Natural killer cell treated with Interleukin-12 subunit alpha and Interleukin-12 subunit beta and Interleukin-15 and Interleukin-18, amount 100 ng/mL, for 72 hours (primary cell): ENCODE measurements around the gene SRCAP. TPM values are rescaled to one million over a fixed set of nuclear protein-coding genes. Genes with fewer than 3 reads are reported as not detected.

ENCODE experiments used
- ATAC-seq, 2 donors: fragments of 150-1000 bp; cut with Tn5 transposase in 1 of 2; sonication (Bioruptor Pico), chemical (Tn5 transposase) in 1 of 2; 2 replicates each; pipeline ENCODE4 v1.10.0; 2021
- DNase-seq: peaks from one replicate; pipeline ENCODE4 v3.0.0; 2022; ENCODE audit warnings: low spot score
- H3K27ac Mint-ChIP-seq, 2 donors: 1 replicate in 1 of 2; 2 replicates in 1 of 2; pipeline ENCODE4 v1.8.0; 2022; ENCODE audit warnings: mixed read lengths in 2 of 2, mild to moderate bottlenecking in 1 of 2, moderate library complexity in 1 of 2
- H3K27me3 Mint-ChIP-seq, 2 donors: 1 replicate in 1 of 2; 2 replicates in 1 of 2; pipeline ENCODE4 v1.8.0; 2022; ENCODE audit warnings: mixed read lengths in 2 of 2
- H3K36me3 Mint-ChIP-seq: one replicate; pipeline ENCODE4 v1.8.0; 2022; ENCODE audit warnings: mixed read lengths
- H3K4me1 Mint-ChIP-seq, 2 donors: 1 replicate in 1 of 2; 2 replicates in 1 of 2; pipeline ENCODE4 v1.8.0; 2022; ENCODE audit warnings: low read depth in 2 of 2, mixed read lengths in 2 of 2, mild to moderate bottlenecking in 1 of 2
- H3K4me3 Mint-ChIP-seq: one replicate; pipeline ENCODE4 v1.8.0; 2022; ENCODE audit warnings: mixed read lengths
- H3K9me3 Mint-ChIP-seq: 2 replicates; pipeline ENCODE4 v1.8.0; 2022; ENCODE audit warnings: mixed read lengths
- total RNA-seq, 2 donors: library from RNA; stranded (reverse); gene quantifications; one replicate each; pipeline ENCODE4 v1.2.3, GENCODE V29; 2022

Gene SRCAP
- total RNA-seq, 2 donors from 2014 or later: 90.8 to 121 TPM

DNA sequence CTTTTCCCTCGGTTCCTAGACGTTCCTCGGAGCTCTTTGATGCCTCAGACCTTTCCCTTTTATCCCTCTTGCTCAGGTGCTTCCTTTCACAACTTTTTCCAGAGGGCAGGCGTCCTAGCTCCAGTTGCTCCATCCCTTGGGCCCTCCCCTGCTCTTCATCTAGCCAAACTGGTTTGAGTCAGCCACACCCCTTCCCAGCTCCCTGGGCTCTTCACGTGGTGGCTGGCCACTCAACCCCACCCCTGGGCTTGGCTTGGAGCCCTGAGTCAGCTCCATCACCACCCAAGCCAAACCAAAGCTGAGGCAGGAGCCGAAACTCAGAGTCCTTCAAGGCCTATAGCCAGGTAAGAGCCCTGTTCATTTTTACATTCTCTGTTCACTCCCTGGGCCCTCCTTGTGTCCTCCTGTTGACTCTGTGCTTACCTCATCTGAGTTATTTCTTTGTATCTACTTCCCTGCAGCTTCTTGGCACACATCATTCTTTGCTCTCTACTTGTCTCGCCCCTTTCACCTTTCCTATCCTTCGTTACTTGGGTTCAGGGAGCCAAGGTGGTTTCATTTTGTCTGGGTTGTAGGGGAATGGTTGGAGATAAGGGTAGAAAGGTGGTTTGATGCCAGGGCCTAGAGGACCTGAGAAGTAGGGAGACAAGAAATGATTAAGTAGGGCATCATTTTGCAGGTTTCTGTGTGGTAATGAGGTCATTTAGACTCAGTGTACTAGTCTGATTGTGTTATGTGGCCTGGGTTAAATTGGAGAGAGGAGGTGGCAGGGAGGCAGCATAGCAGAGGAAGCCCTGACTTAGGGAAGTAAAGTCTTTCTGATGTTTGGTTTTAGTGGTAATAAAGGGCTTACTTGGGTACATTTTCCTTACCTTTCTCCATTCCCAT is 41.6 kb downstream of the SRCAP start:
- peak overlapping the region; percentile 17 to 68 for H3K27ac Mint-ChIP-seq
- DNase-seq (no peak), ATAC-seq (no peak)
- H3K4me1 Mint-ChIP-seq: peaks cover 9 to 24% of the 10 kb centered on the region in 2 donors
- H3K4me3 Mint-ChIP-seq: no peak overlapping the region
- no peaks in the 10 kb centered on the region for H3K27me3 Mint-ChIP-seq
- H3K9me3 Mint-ChIP-seq: no peaks in the 10 kb centered on the region
- peaks cover 30% of the 10 kb centered on the region for H3K36me3 Mint-ChIP-seq

DNA sequence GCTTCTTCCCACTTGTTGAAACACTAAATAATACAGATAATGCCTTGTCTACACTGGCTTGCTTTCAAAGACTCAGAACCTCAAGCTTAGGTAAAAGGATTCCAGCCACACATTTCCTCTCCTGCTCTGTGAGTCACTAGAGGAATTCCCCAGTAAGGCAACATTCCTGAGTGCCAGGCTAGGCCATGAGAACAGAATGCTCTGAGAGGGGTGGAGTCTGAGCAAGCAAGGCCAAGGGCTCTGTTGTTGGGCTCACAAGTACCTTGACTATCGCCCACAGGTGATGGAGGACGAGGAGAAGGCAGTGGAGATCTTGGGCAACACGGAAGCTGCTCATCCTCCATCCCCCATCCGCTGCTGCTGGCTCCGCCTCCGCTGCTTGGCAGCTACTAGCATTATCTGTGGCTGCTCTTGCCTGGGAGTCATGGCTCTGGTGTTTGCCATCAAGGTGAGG is 42.5 kb downstream of the SRCAP start:
- DNase-seq (no peak), ATAC-seq (no peak)
- no peaks in the 10 kb centered on the region for H3K9me3 Mint-ChIP-seq
- no peaks in the 10 kb centered on the region for H3K27me3 Mint-ChIP-seq
- peaks cover 9 to 24% of the 10 kb centered on the region in 2 donors for H3K4me1 Mint-ChIP-seq
- H3K27ac Mint-ChIP-seq: peak overlapping the region; percentile 17 to 68
- no peak overlapping the region for H3K4me3 Mint-ChIP-seq
- peaks cover 26% of the 10 kb centered on the region for H3K36me3 Mint-ChIP-seq

DNA sequence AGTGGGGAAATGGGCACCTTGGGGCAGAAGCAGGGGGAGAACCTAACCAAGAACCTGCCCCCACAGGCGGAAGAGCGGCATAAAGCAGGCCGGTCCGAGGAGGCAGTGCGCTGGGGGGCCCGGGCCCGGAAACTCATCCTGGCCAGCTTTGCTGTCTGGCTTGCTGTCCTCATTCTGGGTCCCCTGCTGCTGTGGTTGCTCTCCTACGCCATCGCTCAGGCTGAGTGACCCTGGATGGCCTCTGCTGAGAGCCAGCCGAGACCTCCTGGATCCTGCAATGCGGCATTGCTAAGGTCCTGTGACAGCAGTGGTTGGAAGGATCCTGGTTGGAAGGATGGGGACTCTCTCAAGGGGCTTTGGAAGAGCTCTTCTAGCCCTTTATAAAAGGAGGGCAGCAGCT is 44.7 kb downstream of the SRCAP start:
- peaks cover 18% of the 10 kb centered on the region for H3K36me3 Mint-ChIP-seq
- H3K4me1 Mint-ChIP-seq: peaks cover 22 to 32% of the 10 kb centered on the region in 2 donors
- peak overlapping the region in 1 of 2 donors; percentile 69 for H3K27ac Mint-ChIP-seq
- no peaks in the 10 kb centered on the region for H3K27me3 Mint-ChIP-seq
- DNase-seq (no peak), ATAC-seq (no peak)
- H3K9me3 Mint-ChIP-seq: no peaks in the 10 kb centered on the region
- no peak overlapping the region for H3K4me3 Mint-ChIP-seq

DNA sequence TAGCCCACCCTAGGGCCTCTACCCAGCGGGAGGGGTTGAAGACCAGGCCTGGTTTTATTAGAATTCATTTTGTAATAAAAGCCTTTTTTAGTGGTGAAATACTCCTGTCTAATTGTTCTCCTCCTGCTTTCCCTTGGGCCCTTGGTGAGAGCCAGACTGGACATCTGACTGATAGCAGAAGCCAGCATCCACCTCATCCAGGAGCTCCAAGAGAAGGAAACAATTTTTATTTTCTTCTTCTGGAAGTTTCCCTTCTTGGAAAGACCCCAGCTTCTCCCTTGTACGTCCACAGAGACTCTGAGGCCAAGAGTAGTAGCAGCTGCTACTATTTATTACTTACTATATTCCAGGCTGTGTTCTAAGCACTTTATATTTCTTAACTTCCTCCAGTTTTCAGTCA is 45.2 kb downstream of the SRCAP start:
- Mint-ChIP-seq H3K4me3 (no peak overlapping the region), H3K9me3 (no peaks in the 10 kb centered on the region), H3K4me1 (peaks cover 27 to 36% of the 10 kb centered on the region in 2 donors), H3K36me3 (peaks cover 18% of the 10 kb centered on the region), H3K27ac (no peak overlapping the region), H3K27me3 (no peaks in the 10 kb centered on the region)
- no peak for DNase-seq
- no peak for ATAC-seq

DNA sequence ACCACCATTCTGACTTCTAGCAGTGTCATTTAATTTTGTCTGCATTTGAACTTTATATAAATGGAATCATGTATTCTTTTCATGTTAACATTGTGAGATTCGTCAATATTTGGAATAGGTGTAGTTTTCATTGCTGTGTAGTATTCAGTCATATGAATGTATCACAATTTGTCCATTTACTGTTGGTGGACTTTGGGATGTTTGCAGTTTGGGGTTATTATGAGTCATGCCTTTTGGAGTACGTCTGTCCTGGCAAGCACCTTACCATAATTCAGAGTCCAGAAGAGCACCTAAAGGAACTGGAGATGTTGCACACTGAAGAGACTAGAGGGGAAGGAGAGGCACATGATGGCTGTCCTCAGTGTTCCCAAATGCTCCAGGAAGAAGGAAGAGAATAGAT is 46.1 kb downstream of the SRCAP start:
- Mint-ChIP-seq H3K36me3 (peaks cover 18% of the 10 kb centered on the region), H3K9me3 (no peaks in the 10 kb centered on the region), H3K4me3 (no peak overlapping the region), H3K27me3 (no peaks in the 10 kb centered on the region), H3K4me1 (peaks cover 36 to 42% of the 10 kb centered on the region in 2 donors), H3K27ac (peak overlapping the region; percentile 2 to 3)
- DNase-seq (no peak), ATAC-seq (no peak)

DNA sequence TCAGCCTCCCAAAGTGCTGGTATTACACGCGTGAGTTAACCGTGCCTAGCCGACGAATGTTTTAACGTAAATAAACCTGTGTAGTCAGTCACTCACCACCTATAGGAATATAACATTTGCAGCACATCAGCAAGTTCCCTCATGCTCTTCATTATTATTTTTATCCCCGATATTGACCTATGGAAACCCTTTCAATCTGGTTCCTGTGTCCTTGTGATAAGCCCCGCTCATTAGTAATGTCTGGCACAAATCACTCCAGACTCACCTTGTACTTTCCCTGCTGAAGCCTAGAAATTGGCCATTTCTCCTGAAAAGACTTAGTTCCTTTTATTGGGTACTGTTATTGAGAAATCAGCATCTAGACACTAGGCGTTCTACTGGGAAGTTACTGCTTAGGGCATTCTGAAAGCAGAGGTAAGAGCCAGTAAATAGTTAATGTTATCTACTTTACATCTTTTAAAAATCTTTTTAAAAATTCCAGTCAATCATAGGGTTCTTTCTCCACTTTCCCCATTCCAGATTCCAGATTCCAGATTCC is 47.7 kb downstream of the SRCAP start:
- Mint-ChIP-seq H3K4me3 (no peak overlapping the region), H3K36me3 (peaks cover 16% of the 10 kb centered on the region), H3K27ac (peak overlapping the region; percentile 86 to 91), H3K4me1 (peaks cover 37 to 38% of the 10 kb centered on the region in 2 donors), H3K9me3 (no peaks in the 10 kb centered on the region), H3K27me3 (no peaks in the 10 kb centered on the region)
- ATAC-seq (no peak), DNase-seq (no peak)

DNA sequence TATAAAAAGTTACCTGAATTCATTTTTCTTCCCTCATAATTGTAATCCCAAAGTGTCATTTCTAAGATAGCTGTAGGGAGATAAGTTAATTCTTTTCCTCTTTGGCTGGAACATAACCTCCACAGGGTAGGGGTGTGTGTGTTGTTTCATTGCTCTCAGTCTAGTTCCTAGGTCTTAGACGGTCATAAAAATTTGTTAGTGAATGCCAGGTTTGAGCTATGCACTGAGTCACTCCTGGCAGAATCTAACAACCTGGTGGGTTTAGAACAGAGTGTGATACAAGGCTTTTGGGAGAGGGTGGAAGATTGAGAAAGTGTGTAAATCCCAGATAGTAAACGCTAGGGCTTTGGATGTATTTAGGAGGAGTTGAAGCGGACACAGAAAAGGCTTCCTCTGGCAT is 48.4 kb downstream of the SRCAP start:
- no peak for DNase-seq
- ATAC-seq: no peak
- peak overlapping the region; percentile 86 to 91 for H3K27ac Mint-ChIP-seq
- peaks cover 34 to 37% of the 10 kb centered on the region in 2 donors for H3K4me1 Mint-ChIP-seq
- no peaks in the 10 kb centered on the region for H3K9me3 Mint-ChIP-seq
- peaks cover 10% of the 10 kb centered on the region for H3K36me3 Mint-ChIP-seq
- H3K27me3 Mint-ChIP-seq: no peaks in the 10 kb centered on the region
- peak overlapping the region; percentile 93 for H3K4me3 Mint-ChIP-seq

DNA sequence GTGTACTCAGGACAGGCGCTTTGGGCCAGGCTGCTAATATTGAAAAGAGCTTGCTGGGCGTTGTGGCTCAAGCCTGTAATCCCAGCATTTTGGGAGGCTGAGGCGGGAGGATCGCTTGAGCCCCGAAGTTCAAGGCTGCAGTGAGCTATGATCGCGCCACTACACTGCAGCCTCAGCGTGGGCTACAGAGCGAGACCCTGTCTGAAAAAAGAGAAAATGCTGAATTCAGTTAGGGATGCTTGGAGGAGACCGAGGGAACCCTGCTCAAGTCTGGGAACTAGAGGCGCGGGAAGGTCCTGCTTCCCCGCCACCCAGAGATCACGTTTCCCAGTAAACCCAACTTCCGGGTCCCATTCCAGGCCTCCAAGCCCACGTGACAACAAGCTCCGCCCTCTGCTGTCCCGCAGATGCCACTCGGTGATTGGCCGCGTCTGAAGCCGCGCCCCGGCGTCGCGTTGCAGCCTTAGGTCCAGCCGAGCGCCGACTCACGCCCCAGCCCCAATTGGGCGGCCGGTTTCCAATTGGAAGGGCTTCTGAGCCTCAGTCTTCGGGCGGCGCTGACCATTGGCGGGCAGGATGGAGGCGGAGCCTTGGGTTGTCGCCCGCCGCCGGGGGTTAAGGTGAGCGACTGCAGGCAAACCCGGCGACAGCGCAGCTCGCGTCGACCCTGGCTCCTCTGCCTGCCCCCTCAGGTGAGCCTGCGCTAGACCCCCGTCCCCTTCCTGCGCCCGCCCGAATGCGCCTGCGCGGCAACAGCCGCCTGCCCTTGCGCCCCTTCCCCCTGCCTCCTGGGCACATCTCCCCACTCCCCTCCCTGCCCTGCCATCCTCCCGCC is 49.0 kb downstream of the SRCAP start, which contains the start of gene PHKG2:
TSS of gene PHKG2 (plus strand) at position 627 of the 835 bp plus-strand sequence. CDS start 396 bp downstream, outside the sequence.
- peak; percentile 99 for DNase-seq
- Mint-ChIP-seq H3K36me3 (peaks cover 10% of the 10 kb centered on the region), H3K9me3 (no peaks in the 10 kb centered on the region), H3K4me3 (peak within 1 kb of the TSS; percentile 93), H3K4me1 (peaks cover 34 to 37% of the 10 kb centered on the region in 2 donors), H3K27me3 (no peaks in the 10 kb centered on the region), H3K27ac (peak within 1 kb of the TSS; percentile 86 to 91)
- peak; percentile 99 for ATAC-seq

DNA sequence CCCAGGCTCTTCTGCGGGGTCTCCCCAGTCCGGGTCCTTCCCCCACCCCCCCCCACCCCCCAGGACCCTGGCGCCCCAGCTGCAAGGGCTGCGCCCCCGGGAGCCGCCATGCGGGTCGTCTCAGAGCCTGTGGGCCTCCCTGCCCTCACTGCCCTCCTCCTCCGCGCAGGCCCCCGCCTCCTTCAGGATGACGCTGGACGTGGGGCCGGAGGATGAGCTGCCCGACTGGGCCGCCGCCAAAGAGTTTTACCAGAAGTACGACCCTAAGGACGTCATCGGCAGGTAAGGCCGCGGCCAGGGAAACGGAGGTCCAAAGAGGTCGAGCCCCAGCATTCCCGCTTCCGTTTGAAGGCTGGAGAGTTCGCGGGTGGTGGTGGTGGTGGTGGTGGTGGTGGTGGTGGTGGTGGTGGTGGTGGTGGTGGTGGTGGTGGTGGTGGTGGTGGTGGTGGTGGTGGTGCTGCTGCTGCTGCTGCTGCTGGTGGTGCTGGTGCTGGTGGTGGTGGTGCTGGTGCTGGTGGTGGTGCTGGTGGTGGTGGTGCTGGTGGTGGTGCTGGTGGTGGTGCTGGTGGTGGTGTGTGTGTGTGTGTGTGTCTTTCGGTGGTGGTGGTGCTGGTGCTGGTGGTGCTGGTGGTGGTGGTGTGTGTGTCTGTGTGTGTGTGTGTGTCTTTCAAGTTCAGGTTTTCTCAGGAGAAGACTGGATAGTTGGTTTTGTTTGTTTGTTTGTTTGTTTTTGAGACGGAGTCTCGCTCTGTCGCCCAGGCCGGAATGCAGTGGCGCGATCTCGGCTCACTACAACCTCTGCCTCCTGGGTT is 49.9 kb downstream of the SRCAP start:
- H3K9me3 Mint-ChIP-seq: no peaks in the 10 kb centered on the region
- H3K27ac Mint-ChIP-seq: peak overlapping the region; percentile 86 to 91
- peaks cover 10% of the 10 kb centered on the region for H3K36me3 Mint-ChIP-seq
- H3K4me1 Mint-ChIP-seq: peaks cover 34 to 37% of the 10 kb centered on the region in 2 donors
- H3K4me3 Mint-ChIP-seq: peak overlapping the region; percentile 93
- DNase-seq: peak; percentile 74
- ATAC-seq: peak; percentile 61 to 67
- no peaks in the 10 kb centered on the region for H3K27me3 Mint-ChIP-seq

DNA sequence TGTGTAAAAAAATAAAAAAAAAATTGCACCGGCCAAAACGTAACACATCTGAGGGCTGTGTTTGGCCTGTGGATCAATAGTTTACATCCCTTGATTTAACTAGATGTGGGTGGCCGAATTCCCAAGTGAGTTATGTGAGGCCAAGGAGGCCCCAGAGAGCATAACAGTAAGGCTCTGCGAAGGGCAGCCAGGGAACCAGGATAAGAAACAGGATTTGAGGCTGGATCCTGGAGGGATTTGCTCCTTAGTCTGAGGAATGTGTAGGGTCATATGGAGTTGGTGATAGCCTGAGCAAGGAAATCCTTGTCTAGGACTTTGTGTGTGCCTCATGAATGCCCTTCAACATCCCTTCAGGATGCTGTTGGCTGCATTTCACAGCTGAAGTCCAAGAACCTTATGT is 51.2 kb downstream of the SRCAP start:
- Mint-ChIP-seq H3K27ac (peak overlapping the region; percentile 86 to 91), H3K4me1 (peaks cover 34 to 37% of the 10 kb centered on the region in 2 donors), H3K36me3 (peaks cover 6% of the 10 kb centered on the region), H3K9me3 (no peaks in the 10 kb centered on the region), H3K4me3 (no peak overlapping the region), H3K27me3 (no peaks in the 10 kb centered on the region)
- ATAC-seq (no peak), DNase-seq (no peak)

DNA sequence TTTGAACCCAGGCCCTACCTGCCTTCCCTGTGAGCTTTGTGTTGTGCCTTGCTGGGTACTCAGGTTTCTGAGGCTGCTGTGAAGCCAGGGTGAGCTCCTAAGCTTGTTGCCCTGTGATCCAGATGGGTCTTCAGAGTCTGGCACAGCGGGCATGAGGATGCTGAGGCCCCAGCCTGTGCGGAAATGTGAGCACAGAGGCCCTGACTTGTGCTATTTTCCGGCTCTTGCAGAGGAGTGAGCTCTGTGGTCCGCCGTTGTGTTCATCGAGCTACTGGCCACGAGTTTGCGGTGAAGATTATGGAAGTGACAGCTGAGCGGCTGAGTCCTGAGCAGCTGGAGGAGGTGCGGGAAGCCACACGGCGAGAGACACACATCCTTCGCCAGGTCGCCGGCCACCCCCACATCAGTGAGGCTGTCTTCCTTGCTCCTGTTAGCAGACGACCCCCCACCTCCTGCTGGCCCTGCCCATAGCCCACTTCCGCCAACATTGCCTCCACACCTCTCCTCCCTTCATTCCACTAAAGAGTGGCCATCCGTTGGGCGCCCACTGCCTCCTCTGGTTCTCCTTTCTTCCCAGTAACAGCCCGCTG is 52.0 kb downstream of the SRCAP start:
- DNase-seq: no peak
- Mint-ChIP-seq H3K36me3 (peaks cover 5% of the 10 kb centered on the region), H3K27ac (peak overlapping the region in 1 of 2 donors; percentile 91), H3K4me1 (peaks cover 34 to 37% of the 10 kb centered on the region in 2 donors), H3K27me3 (no peaks in the 10 kb centered on the region), H3K4me3 (no peak overlapping the region), H3K9me3 (no peaks in the 10 kb centered on the region)
- ATAC-seq: no peak

DNA sequence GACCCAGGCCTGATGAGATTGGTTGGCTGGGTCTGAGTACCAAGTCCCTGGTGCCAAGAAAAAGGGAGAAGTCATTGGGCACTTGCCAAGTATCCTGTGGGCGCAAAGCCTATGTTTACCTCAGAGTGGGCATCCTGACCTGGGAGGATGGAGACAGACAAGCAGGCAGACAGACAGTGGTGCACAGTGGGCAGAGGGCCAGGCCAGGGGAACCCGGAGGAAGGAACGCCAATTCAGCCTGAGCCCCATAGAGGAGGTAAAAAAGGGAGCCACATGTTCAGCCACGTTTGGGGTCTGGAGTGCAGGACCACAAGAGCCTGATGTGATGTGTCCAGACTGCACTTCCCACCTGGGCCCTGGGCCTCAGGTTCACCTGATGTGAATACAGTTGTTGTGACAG is 54.6 kb downstream of the SRCAP start:
- Mint-ChIP-seq H3K4me3 (no peak overlapping the region), H3K9me3 (no peaks in the 10 kb centered on the region), H3K36me3 (peaks cover 5% of the 10 kb centered on the region), H3K4me1 (peaks cover 22 to 25% of the 10 kb centered on the region in 2 donors), H3K27me3 (no peaks in the 10 kb centered on the region), H3K27ac (no peak overlapping the region)
- DNase-seq: no peak
- ATAC-seq: no peak
